Spleen (tissue), 11 donors: ENCODE data around the gene PEX19. TPM values are rescaled to one million over a fixed set of nuclear protein-coding genes. Genes with fewer than 3 reads are reported as not detected.

Experiments used
- DNase-seq: peaks from one replicate; pipeline ENCODE4 v3.0.0-alpha.2; 2020
- H3K27ac ChIP-seq, 8 donors: fragments of 200-600 bp; sonication (generic) in 7 of 8; 1 replicate in 4 of 8; 2 replicates in 4 of 8; pipeline versions ENCODE4 v1.5.0 to v1.8.0; 2016 to 2021; ENCODE audit warnings: inconsistent platforms in 4 of 8, mild to moderate bottlenecking in 4 of 8, moderate library complexity in 1 of 8
- H3K27me3 ChIP-seq, 7 donors: fragments of 200-600 bp; sonication (generic) in 6 of 7; replicated peaks in 1 of 7; 1 replicate in 4 of 7; 2 replicates in 3 of 7; pipeline versions ENCODE4 v1.5.0 to v1.8.0; 2016 to 2021; ENCODE audit warnings: inconsistent platforms in 3 of 7, mild to moderate bottlenecking in 1 of 7
- H3K36me3 ChIP-seq, 6 donors: fragments of 200-600 bp; sonication (generic) in 5 of 6; 1 replicate in 4 of 6; 2 replicates in 2 of 6; pipeline versions ENCODE4 v1.5.0 to v1.8.0; 2016 to 2021; ENCODE audit warnings: inconsistent platforms in 2 of 6
- H3K4me1 ChIP-seq, 6 donors: fragments of 200-600 bp; sonication (generic) in 5 of 6; 1 replicate in 3 of 6; 2 replicates in 3 of 6; pipeline versions ENCODE4 v1.5.0 to v1.8.0; 2016 to 2021; ENCODE audit warnings: inconsistent platforms in 3 of 6
- H3K4me3 ChIP-seq, 8 donors: fragments of 200-600 bp; sonication (generic) in 7 of 8; 1 replicate in 4 of 8; 2 replicates in 4 of 8; pipeline versions ENCODE4 v1.5.0 to v1.8.0; 2016 to 2021; ENCODE audit warnings: inconsistent platforms in 4 of 8, mild to moderate bottlenecking in 4 of 8, moderate library complexity in 2 of 8
- H3K9me3 ChIP-seq, 8 donors: fragments of 200-600 bp; sonication (generic) in 7 of 8; 1 replicate in 4 of 8; 2 replicates in 4 of 8; pipeline versions ENCODE4 v1.5.0 to v1.8.0; 2016 to 2021; ENCODE audit warnings: inconsistent platforms in 4 of 8
- POLR2A ChIP-seq, 3 donors: fragments of 450-650 bp; IDR thresholded peaks; one replicate each; pipeline ENCODE4 v1.5.1; 2017; ENCODE audit warnings: antibody characterized with exemption in 3 of 3, mild to moderate bottlenecking in 1 of 3
- POLR2AphosphoS5 ChIP-seq, 3 donors: sonication (generic); formaldehyde crosslinking; IDR thresholded peaks; one replicate each; pipeline ENCODE4 v1.5.1; 2017; ENCODE audit warnings: antibody characterized with exemption in 3 of 3
- WGBS, 5 donors: extraction: QIAGEN DNeasy Blood & Tissue Kit in 3 of 5; methylation state at CpG; one replicate each; pipeline versions ENCODE4 v1.1.5 to v1.1.7; 2013 to 2018; 5-methylcytosine and 5-hydroxymethylcytosine counted together
- intact Hi-C: fragments of 100-400 bp; cut with DNase I; formaldehyde crosslinking; loops from one replicate; pipeline ENCODE4 v1.15.0; 2023; ENCODE audit warnings: low total_unique reads
- polyA plus RNA-seq, 3 donors: library from polyadenylated mRNA; stranded (reverse); fragments of 200-250 nt; gene quantifications; one replicate each; pipeline ENCODE4 v1.2.1, GENCODE V29; 2013
- total RNA-seq, 7 donors: library from RNA; depleted of rRNA in 3 of 7; stranded (reverse); fragments of >200 nt in 3 of 7; fragmentation: NEBNext Ultra II Directional in 4 of 7; extraction: Animal tissue kit (Norgen Biotek cat#: 25700) in 4 of 7; gene quantifications; one replicate each; pipeline versions ENCODE4 v1.1.0 to v1.2.1, GENCODE V29; 2016 to 2021
- TF ChIP-seq, protein P1 (sequence below), 11 experiments: fragments of 200-600 bp in 7 of 11; fragments of 450-650 bp in 4 of 11; sonication (generic) in 4 of 11; IDR thresholded peaks in 8 of 11; conservative IDR thresholded peaks in 3 of 11; 1 replicate in 7 of 11; 2 replicates in 4 of 11; pipeline versions ENCODE4 v1.4.0 to v1.8.0; 2016 to 2021; ENCODE audit warnings: antibody characterized with exemption in 11 of 11, inconsistent platforms in 4 of 11, mild to moderate bottlenecking in 1 of 11
- donor health status: healthy with polysubstance abuse.
- donor health status: DM: no; HTN: no; CAD: no; lungs with moderate emphysema.
- donor health status: DM: no; HTN: no; CAD: no.
- donor health status: Bipolar disorder and iron deficiency.
- donor health status: healthy.
- donor health status: DM: no; HTN: no; CAD: no.
- donor health status: DM: yes; HTN: yes; CAD: no.

The PEX19 gene
- total and polyA plus RNA-seq, 10 donors: 11.2 to 63.8 (median 49.0) TPM

DNA sequence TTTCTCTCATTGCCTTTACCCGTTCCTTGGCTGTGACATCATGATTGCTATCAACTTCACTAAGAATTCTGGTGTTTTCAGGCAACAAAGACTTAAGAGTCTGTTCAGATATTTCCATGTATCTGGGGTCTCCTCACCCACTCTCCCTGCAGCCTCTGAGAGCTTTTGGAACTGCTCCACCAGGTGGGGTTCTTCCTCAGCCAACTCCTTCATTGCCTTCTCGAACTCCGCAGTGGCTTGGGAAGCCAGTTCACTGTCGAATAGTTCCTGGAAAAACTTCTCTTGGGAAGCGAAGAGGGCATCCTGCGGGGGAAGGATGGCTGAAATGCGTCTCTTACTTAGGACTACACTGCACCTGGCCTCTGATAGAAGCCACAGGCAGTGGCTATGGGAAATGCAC is 2.1 kb downstream of the PEX19 start:
- Histone ChIP-seq H3K36me3 (peaks cover 9 to 60% (median 52%) of the 10 kb centered on the region in 6 donors), H3K27ac (no peak overlapping the region), H3K27me3 (no peaks in the 10 kb centered on the region), H3K4me1 (peaks cover 19 to 38% (median 28%) of the 10 kb centered on the region in 6 donors), H3K9me3 (no peaks in the 10 kb centered on the region), H3K4me3 (no peak overlapping the region)
- TF ChIP-seq POLR2AphosphoS5 (IDR thresholded peaks at IDR 0.05) (no peak), POLR2A (IDR thresholded peaks at IDR 0.05) (no peak)
- TF ChIP-seq, protein P1, sequence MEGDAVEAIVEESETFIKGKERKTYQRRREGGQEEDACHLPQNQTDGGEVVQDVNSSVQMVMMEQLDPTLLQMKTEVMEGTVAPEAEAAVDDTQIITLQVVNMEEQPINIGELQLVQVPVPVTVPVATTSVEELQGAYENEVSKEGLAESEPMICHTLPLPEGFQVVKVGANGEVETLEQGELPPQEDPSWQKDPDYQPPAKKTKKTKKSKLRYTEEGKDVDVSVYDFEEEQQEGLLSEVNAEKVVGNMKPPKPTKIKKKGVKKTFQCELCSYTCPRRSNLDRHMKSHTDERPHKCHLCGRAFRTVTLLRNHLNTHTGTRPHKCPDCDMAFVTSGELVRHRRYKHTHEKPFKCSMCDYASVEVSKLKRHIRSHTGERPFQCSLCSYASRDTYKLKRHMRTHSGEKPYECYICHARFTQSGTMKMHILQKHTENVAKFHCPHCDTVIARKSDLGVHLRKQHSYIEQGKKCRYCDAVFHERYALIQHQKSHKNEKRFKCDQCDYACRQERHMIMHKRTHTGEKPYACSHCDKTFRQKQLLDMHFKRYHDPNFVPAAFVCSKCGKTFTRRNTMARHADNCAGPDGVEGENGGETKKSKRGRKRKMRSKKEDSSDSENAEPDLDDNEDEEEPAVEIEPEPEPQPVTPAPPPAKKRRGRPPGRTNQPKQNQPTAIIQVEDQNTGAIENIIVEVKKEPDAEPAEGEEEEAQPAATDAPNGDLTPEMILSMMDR (IDR thresholded peaks at IDR 0.05 in 8 of 11, conservative IDR thresholded peaks at IDR 0.05 in 3 of 11): no peak
- WGBS, 5 donors: 92 to 99% (median 95%) methylated on average over 7 of the region's 7 CpGs
- no peak for DNase-seq
- intact Hi-C loops: no loop called here

DNA sequence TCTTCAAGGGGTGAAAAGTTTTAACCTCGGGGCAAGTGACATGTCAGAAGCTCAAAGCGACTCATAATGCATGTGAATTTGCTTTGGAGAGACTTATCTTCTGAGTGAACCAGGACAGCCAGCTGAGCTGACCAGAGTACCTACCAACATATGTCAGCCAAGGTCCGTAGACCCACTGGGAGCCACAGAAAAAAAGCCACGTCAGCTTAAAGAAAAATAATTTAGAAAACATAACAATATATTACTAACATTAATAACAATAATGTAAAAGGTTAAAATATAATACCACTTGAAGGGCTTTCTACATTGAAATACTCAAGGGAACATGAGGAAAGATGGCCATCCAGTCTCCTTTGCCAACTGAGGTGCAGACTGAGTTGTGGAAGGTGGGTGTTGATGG is 6.9 kb downstream of the PEX19 start:
- Histone ChIP-seq H3K4me1 (peaks cover 0 to 9% (median 4%) of the 10 kb centered on the region in 6 donors), H3K27me3 (no peaks in the 10 kb centered on the region), H3K36me3 (peaks cover 9 to 81% (median 63%) of the 10 kb centered on the region in 6 donors), H3K27ac (no peak overlapping the region), H3K9me3 (no peaks in the 10 kb centered on the region), H3K4me3 (no peak overlapping the region)
- WGBS, 5 donors: 76 to 88% (median 83%) methylated on average over 4 of the region's 4 CpGs
- intact Hi-C loops: no loop called here
- TF ChIP-seq, protein P1 (IDR thresholded peaks at IDR 0.05 in 8 of 11, conservative IDR thresholded peaks at IDR 0.05 in 3 of 11): no peak
- TF ChIP-seq POLR2A (IDR thresholded peaks at IDR 0.05): no peak
- TF ChIP-seq POLR2AphosphoS5 (IDR thresholded peaks at IDR 0.05): no peak
- DNase-seq: no peak

DNA sequence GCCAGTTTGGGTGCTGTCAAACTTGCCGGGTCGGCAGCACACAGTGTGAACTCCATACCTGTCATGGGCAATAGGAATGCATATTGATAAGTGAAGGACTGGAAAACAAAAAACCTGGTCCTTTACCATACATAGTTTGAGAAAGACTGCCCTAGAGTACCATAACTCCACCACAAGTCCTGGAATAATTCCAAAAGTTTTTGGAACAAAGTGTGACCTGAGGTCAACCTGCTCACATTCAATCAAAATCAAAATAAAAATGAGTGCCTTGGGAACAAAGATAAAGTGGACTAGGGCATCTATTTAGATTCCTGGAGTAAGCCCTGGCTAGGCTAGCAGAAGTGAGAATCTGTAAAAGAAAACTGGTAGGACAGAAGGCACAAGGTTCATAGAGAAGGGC is 7.6 kb downstream of the PEX19 start:
- peaks cover 9 to 74% (median 57%) of the 10 kb centered on the region in 6 donors for H3K36me3 ChIP-seq

DNA sequence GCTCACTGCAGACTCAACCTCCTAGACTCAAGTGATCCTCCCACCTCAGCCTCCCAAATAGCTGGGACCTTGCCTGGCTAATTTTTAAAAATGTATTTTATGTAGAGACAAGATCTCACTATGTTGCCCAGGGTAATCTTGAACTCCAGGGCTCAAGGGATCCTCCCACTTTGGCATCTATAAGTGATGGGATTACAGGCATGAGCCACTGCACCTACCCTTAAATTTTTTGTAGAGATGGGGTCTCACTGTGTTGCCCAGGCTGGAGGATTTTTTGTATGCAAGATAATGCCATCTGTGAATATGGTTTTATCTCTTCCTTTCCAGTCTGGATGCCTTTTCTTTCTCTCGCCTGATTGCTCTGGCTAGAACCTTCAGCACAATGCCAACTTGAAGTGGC is 13.9 kb downstream of the PEX19 start:
- Histone ChIP-seq H3K27me3 (no peaks in the 10 kb centered on the region), H3K9me3 (no peaks in the 10 kb centered on the region), H3K4me1 (no peaks in the 10 kb centered on the region), H3K36me3 (peaks cover 0 to 11% (median 0%) of the 10 kb centered on the region in 6 donors), H3K4me3 (no peak overlapping the region), H3K27ac (no peak overlapping the region)
- intact Hi-C loops: no loop called here
- no peak for TF ChIP-seq POLR2AphosphoS5 (IDR thresholded peaks at IDR 0.05)
- TF ChIP-seq, protein P1 (IDR thresholded peaks at IDR 0.05 in 8 of 11, conservative IDR thresholded peaks at IDR 0.05 in 3 of 11): no peak
- no peak for TF ChIP-seq POLR2A (IDR thresholded peaks at IDR 0.05)
- WGBS, 5 donors: 86 to 100% (median 95%) methylated on average over 1 of the region's 1 CpG
- no peak for DNase-seq

More for the DNA sequence above, 7.6 kb downstream of the PEX19 start:
- no peak overlapping the region for H3K4me3 ChIP-seq
- H3K27ac ChIP-seq: peak overlapping the region in 1 of 8 donors; percentile 8
- intact Hi-C loops: no loop called here
- WGBS, 5 donors: 82 to 98% (median 87%) methylated on average over 2 of the region's 2 CpGs
- TF ChIP-seq POLR2AphosphoS5 (IDR thresholded peaks at IDR 0.05): no peak
- TF ChIP-seq, protein P1 (IDR thresholded peaks at IDR 0.05 in 8 of 11, conservative IDR thresholded peaks at IDR 0.05 in 3 of 11): no peak
- no peak for TF ChIP-seq POLR2A (IDR thresholded peaks at IDR 0.05)
- H3K9me3 ChIP-seq: no peaks in the 10 kb centered on the region
- peaks cover 0 to 3% (median 0%) of the 10 kb centered on the region in 6 donors for H3K4me1 ChIP-seq
- no peaks in the 10 kb centered on the region for H3K27me3 ChIP-seq
- no peak for DNase-seq
